SH-SY5Y (cell line): ENCODE measurements around the gene WFIKKN1.

Experiments
- GATA2 ChIP-seq: IDR thresholded peaks from 2 replicates; pipeline ENCODE4 v1.6.1; 2011; ENCODE audit warnings: mild to moderate bottlenecking, low read depth, low read length
- GATA3 ChIP-seq: IDR thresholded peaks from 2 replicates; pipeline ENCODE4 v1.6.1; 2011; ENCODE audit warnings: low read depth, mild to moderate bottlenecking, low read length, moderate library complexity

Gene WFIKKN1

GRCh38 chr16:634996-635395 is 4.2 kb downstream of the WFIKKN1 start:
- TF ChIP-seq GATA3 (no peak), GATA2 (no peak)

GRCh38 chr16:635573-636205 is 4.9 kb downstream of the WFIKKN1 start:
- TF ChIP-seq GATA3 (no peak), GATA2 (no peak)

- TF ChIP-seq GATA2 (no peak), GATA3 (no peak)
Measured at GRCh38 chr16:636206-637080, 5.7 kb downstream of the WFIKKN1 start, which contains the start of gene METTL26. Gene METTL26, minus strand, starts transcription at chr16:636305. Its CDS starts 15 bp downstream, at chr16:636290.

GRCh38 chr16:637081-638018 is 6.6 kb downstream of the WFIKKN1 start:
- TF ChIP-seq GATA2 (no peak), GATA3 (no peak)

GRCh38 chr16:638034-638543 is 7.3 kb downstream of the WFIKKN1 start:
- TF ChIP-seq GATA3: no peak
- no peak for TF ChIP-seq GATA2

- no peak for TF ChIP-seq GATA2
- TF ChIP-seq GATA3: no peak
Measured at GRCh38 chr16:638836-639235, 8.1 kb downstream of the WFIKKN1 start.

- no peak for TF ChIP-seq GATA3
- TF ChIP-seq GATA2: no peak
Measured at GRCh38 chr16:640614-641013, 9.8 kb downstream of the WFIKKN1 start.

- no peak for TF ChIP-seq GATA3
- no peak for TF ChIP-seq GATA2
Measured at GRCh38 chr16:641326-642188, 10.8 kb downstream of the WFIKKN1 start, which contains the start of gene MCRIP2. Gene MCRIP2, plus strand, starts transcription at chr16:641828. Its CDS starts 164 bp downstream, at chr16:641992.

GRCh38 chr16:642189-643049 is 11.6 kb downstream of the WFIKKN1 start:
- TF ChIP-seq GATA3: no peak
- no peak for TF ChIP-seq GATA2

- TF ChIP-seq GATA3 (no peak), GATA2 (no peak)
Measured at GRCh38 chr16:643050-643368, 12.2 kb downstream of the WFIKKN1 start.

GRCh38 chr16:644556-644955 is 13.8 kb downstream of the WFIKKN1 start:
- TF ChIP-seq GATA2: no peak
- no peak for TF ChIP-seq GATA3
